ENCODE data around the gene KCNQ1. TPM values are rescaled to one million over a fixed set of nuclear protein-coding genes. Genes with fewer than 3 reads are reported as not detected.
"Not testable (repeated sequence)": the region's sequence is repeated elsewhere in the genome, so short reads cannot be mapped to it uniquely, and the experiment has no call there.

KCNQ1 gene
- total and polyA plus RNA-seq, 7 donors = 1.1 to 25.2 (median 3.8) TPM

GRCh38 chr11:2477254-2477653 is 32.4 kb downstream of the KCNQ1 start:
- no peak overlapping the region for H3K27ac ChIP-seq
- no peaks in the 10 kb centered on the region for H3K36me3 ChIP-seq
- no peak overlapping the region for H3K4me3 ChIP-seq
- intact Hi-C loops (cut with DNase I) = no loop called here
- 31 to 69% methylated on average over 3 of the region's 3 CpGs for WGBS, 2 donors
- H3K27me3 ChIP-seq = peaks cover 0 to 20% (median 8%) of the 10 kb centered on the region in 3 donors
- DNase-seq = no peak
- TF ChIP-seq POLR2AphosphoS5 (IDR thresholded peaks at IDR 0.05) (no peak), POLR2A (IDR thresholded peaks at IDR 0.05) (no peak), EP300 (IDR thresholded peaks at IDR 0.05) (no peak), CTCF (IDR thresholded peaks at IDR 0.05) (no peak)
- no peaks in the 10 kb centered on the region for H3K9me3 ChIP-seq
- no peaks in the 10 kb centered on the region for H3K4me1 ChIP-seq

- Histone ChIP-seq H3K4me3 (no peak overlapping the region), H3K36me3 (no peaks in the 10 kb centered on the region), H3K9me3 (no peaks in the 10 kb centered on the region), H3K27me3 (peaks cover 0 to 22% (median 8%) of the 10 kb centered on the region in 3 donors), H3K4me1 (no peaks in the 10 kb centered on the region), H3K27ac (no peak overlapping the region)
- intact Hi-C loops (cut with DNase I) = no loop called here
- no peak for DNase-seq
- WGBS, 2 donors = 84 to 89% methylated on average over 8 of the region's 8 CpGs
- TF ChIP-seq POLR2A (IDR thresholded peaks at IDR 0.05) (no peak), CTCF (IDR thresholded peaks at IDR 0.05) (no peak), POLR2AphosphoS5 (IDR thresholded peaks at IDR 0.05) (no peak), EP300 (IDR thresholded peaks at IDR 0.05) (no peak)
Observed at GRCh38 chr11:2477936-2478335, 33.1 kb downstream of the KCNQ1 start.

- H3K27ac ChIP-seq; H3K4me1 ChIP-seq; H3K36me3 ChIP-seq; H3K9me3 ChIP-seq; intact Hi-C loops (cut with DNase I); H3K4me3 ChIP-seq; DNase-seq: not testable (repeated sequence)
- H3K27me3 ChIP-seq = peaks cover 0 to 34% (median 0%) of the 10 kb centered on the region in 3 donors
- WGBS, 2 donors = 66 to 76% methylated on average over 6 of the region's 6 CpGs
Observed at GRCh38 chr11:2480067-2480873, 35.5 kb downstream of the KCNQ1 start.

- WGBS, 2 donors = 43 to 74% methylated on average over 7 of the region's 7 CpGs
- DNase-seq = no peak
- Histone ChIP-seq H3K27me3 (peaks cover 0 to 38% (median 0%) of the 10 kb centered on the region in 3 donors), H3K4me1 (no peaks in the 10 kb centered on the region), H3K27ac (no peak overlapping the region), H3K36me3 (no peaks in the 10 kb centered on the region), H3K9me3 (no peaks in the 10 kb centered on the region), H3K4me3 (no peak overlapping the region)
- TF ChIP-seq EP300 (IDR thresholded peaks at IDR 0.05) (no peak), CTCF (IDR thresholded peaks at IDR 0.05) (no peak), POLR2AphosphoS5 (IDR thresholded peaks at IDR 0.05) (no peak), POLR2A (IDR thresholded peaks at IDR 0.05) (no peak)
- intact Hi-C loops (cut with DNase I) = no loop called here
Observed at GRCh38 chr11:2480874-2481220, 36.0 kb downstream of the KCNQ1 start.

GRCh38 chr11:2481253-2481652 is 36.4 kb downstream of the KCNQ1 start:
- H3K27me3 ChIP-seq = peaks cover 0 to 38% (median 0%) of the 10 kb centered on the region in 3 donors
- H3K36me3 ChIP-seq = no peaks in the 10 kb centered on the region
- 52 to 71% methylated on average over 14 of the region's 14 CpGs for WGBS, 2 donors
- no peak for DNase-seq
- no peak for TF ChIP-seq POLR2AphosphoS5 (IDR thresholded peaks at IDR 0.05)
- TF ChIP-seq EP300 (IDR thresholded peaks at IDR 0.05) = no peak
- TF ChIP-seq CTCF (IDR thresholded peaks at IDR 0.05) = no peak
- no peak for TF ChIP-seq POLR2A (IDR thresholded peaks at IDR 0.05)
- H3K9me3 ChIP-seq = no peaks in the 10 kb centered on the region
- intact Hi-C loops (cut with DNase I) = no loop called here
- H3K27ac ChIP-seq = no peak overlapping the region
- H3K4me1 ChIP-seq = no peaks in the 10 kb centered on the region
- no peak overlapping the region for H3K4me3 ChIP-seq

Measured in sigmoid colon (tissue), 7 donors.